Stomach (tissue), 19 donors: Measurements from ENCODE around the gene SSTR4. TPM values are rescaled to one million over a fixed set of nuclear protein-coding genes. Genes with fewer than 3 reads are reported as not detected.
"Not testable (repeated sequence)": the region's sequence is repeated elsewhere in the genome, so short reads cannot be mapped to it uniquely, and the experiment has no call there.

ENCODE experiments used
- DNase-seq, 2 donors: peaks; one replicate each; pipeline versions ENCODE4 v3.0.0 to v3.0.0-alpha.2; 2013 to 2019
- H3K27ac ChIP-seq, 5 donors: fragments of 200-600 bp in 4 of 5; sonication (generic) in 4 of 5; one replicate each; pipeline ENCODE4 v1.5.1; 2013 to 2019; ENCODE audit warnings: mild to moderate bottlenecking in 1 of 5, moderate library complexity in 1 of 5
- H3K27me3 ChIP-seq, 3 donors: fragments of 200-600 bp; sonication (generic); one replicate each; pipeline ENCODE4 v1.5.1; 2017 to 2019; ENCODE audit warnings: mixed run types in 1 of 3
- H3K36me3 ChIP-seq, 4 donors: fragments of 200-600 bp; sonication (generic); 1 replicate in 3 of 4; 2 replicates in 1 of 4; pipeline ENCODE4 v1.5.1; 2016 to 2019
- H3K4me1 ChIP-seq, 4 donors: fragments of 200-600 bp; sonication (generic); one replicate each; pipeline ENCODE4 v1.5.1; 2016 to 2019
- H3K4me3 ChIP-seq, 4 donors: fragments of 200-600 bp; sonication (generic) in 3 of 4; one replicate each; pipeline ENCODE4 v1.5.1; 2016 to 2019; ENCODE audit warnings: mild to moderate bottlenecking in 1 of 4
- H3K9me3 ChIP-seq, 4 donors: fragments of 200-600 bp; sonication (generic); one replicate each; pipeline ENCODE4 v1.5.1; 2016 to 2019
- EP300 ChIP-seq: sonication (generic); formaldehyde crosslinking; IDR thresholded peaks from one replicate; pipeline ENCODE4 v1.6.1; 2017; ENCODE audit warnings: antibody characterized with exemption
- POLR2A ChIP-seq, 4 donors: fragments of 450-650 bp; IDR thresholded peaks; one replicate each; pipeline ENCODE4 v1.6.1; 2016; ENCODE audit warnings: antibody characterized with exemption in 4 of 4, control low read depth in 2 of 4, mild to moderate bottlenecking in 1 of 4, moderate library complexity in 1 of 4
- POLR2AphosphoS5 ChIP-seq, 3 donors: sonication (generic); formaldehyde crosslinking; IDR thresholded peaks; one replicate each; pipeline ENCODE4 v1.6.1; 2016; ENCODE audit warnings: antibody characterized with exemption in 3 of 3
- whole genome bisulfite sequencing, 5 donors: extraction: QIAGEN DNeasy Blood & Tissue Kit in 3 of 5; methylation state at CpG; one replicate each; pipeline versions ENCODE4 v1.1.5 to v1.1.7; 2013 to 2018; 5-methylcytosine and 5-hydroxymethylcytosine counted together
- intact Hi-C: fragments of 100-400 bp; cut with DNase I; formaldehyde crosslinking; loops from one replicate; pipeline ENCODE4 v1.15.1; 2023; ENCODE audit warnings: low total_unique reads
- long read RNA-seq, 10 donors: transcript quantifications; one replicate each; lab custom pipeline, GENCODE V29; 2026
- polyA plus RNA-seq, 3 donors: library from polyadenylated mRNA; stranded (reverse); fragments of 200-250 nt; gene quantifications; one replicate each; pipeline ENCODE4 v1.2.3, GENCODE V29; 2013
- total RNA-seq, 5 donors: library from RNA; depleted of rRNA; stranded (reverse); fragments of >200 nt; gene quantifications; one replicate each; pipeline versions ENCODE4 v1.1.0 to v1.2.3, GENCODE V29; 2014 to 2016
- TF ChIP-seq, protein P1 (sequence below), 7 experiments: fragments of 450-650 bp in 4 of 7; fragments of 200-600 bp in 3 of 7; sonication (generic) in 3 of 7; IDR thresholded peaks; one replicate each; pipeline ENCODE4 v1.5.1; 2016 to 2019; ENCODE audit warnings: antibody characterized with exemption in 7 of 7, control low read depth in 2 of 7, mild to moderate bottlenecking in 1 of 7
- donor health status: healthy with polysubstance abuse.
- donor health status: Bipolar disorder and iron deficiency.
- donor health status: healthy.

The SSTR4 gene, protein sequence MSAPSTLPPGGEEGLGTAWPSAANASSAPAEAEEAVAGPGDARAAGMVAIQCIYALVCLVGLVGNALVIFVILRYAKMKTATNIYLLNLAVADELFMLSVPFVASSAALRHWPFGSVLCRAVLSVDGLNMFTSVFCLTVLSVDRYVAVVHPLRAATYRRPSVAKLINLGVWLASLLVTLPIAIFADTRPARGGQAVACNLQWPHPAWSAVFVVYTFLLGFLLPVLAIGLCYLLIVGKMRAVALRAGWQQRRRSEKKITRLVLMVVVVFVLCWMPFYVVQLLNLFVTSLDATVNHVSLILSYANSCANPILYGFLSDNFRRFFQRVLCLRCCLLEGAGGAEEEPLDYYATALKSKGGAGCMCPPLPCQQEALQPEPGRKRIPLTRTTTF
- not detected for total RNA-seq
- not detected for polyA plus RNA-seq
- long read RNA-seq, donor 1, result 0 reads
- long read RNA-seq, donor 2, result 0 reads
- long read RNA-seq, donor 3, result 0 reads
- long read RNA-seq, donor 4, result 0 reads
- long read RNA-seq, donor 5, result 0 reads
- long read RNA-seq, donor 6, result 0 reads
- long read RNA-seq, donor 7, result 0 reads
- long read RNA-seq, donor 8, result 0 reads
- long read RNA-seq, donor 9, result 0 reads
- long read RNA-seq, donor 10, result 0 reads

DNA sequence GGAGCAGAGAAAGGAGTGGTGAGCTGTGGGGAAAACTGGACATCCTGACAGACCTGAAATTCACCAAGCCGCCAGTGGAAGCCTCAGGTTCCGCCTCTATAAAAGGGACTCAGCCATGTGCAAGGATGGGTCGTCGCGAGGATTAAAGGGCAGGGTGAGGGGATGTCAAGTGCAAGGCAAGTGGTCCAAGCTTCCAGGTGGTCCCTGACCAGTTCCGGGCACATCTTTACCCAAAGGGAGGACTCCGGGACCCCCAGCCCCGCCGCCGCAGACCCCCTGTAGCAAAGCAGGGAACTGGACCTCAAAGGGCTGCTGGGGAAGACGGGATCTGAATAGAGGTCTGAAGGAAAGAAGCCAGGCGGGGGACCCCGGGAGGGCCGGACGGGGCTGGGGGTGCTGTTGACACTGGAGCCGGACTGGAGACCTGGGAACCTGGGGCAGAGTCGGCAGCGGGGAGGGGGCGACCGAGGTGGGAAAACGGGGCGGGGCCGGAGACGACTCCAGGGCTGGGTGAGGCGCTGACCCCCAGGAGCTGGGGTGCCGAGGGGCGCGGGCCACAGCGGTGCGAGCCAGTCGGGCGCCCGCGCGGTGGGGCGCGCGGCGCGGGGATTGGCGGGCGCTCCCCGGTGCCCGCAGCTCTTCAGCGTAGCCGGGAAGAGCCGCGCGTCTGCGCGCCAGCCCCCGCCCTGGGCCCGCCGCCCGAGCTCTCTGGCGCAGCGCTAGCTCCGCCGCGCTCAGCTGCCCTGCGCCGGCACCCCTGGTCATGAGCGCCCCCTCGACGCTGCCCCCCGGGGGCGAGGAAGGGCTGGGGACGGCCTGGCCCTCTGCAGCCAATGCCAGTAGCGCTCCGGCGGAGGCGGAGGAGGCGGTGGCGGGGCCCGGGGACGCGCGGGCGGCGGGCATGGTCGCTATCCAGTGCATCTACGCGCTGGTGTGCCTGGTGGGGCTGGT, at the start of gene SSTR4:
Gene SSTR4, plus strand, starts transcription at position 592 of the 951 bp plus-strand sequence. Its CDS starts 172 bp downstream, at position 764.
- Histone ChIP-seq H3K9me3 (no peaks in the 10 kb centered on the region), H3K36me3 (no peaks in the 10 kb centered on the region), H3K4me3 (peak within 1 kb of the TSS; percentile 15 to 42 (median 25)), H3K4me1 (peaks cover 5 to 8% (median 8%) of the 10 kb centered on the region in 4 donors), H3K27me3 (peaks cover 0 to 41% (median 15%) of the 10 kb centered on the region in 3 donors), H3K27ac (no peak within 1 kb of the TSS)
- TF ChIP-seq EP300 (no peak), POLR2AphosphoS5 (IDR thresholded peaks at IDR 0.05) (no peak)
- intact Hi-C loops, result loop anchor here (10.0 kb wide), 1 partner anchor 340 kb away; no protein-coding TSS in a partner anchor
- 20 to 46% (median 27%) methylated on average over 29 to 83 of the region's 83 CpGs for WGBS, 5 donors
- DNase-seq, result peak in 1 of 2 donors; percentile 59

DNA sequence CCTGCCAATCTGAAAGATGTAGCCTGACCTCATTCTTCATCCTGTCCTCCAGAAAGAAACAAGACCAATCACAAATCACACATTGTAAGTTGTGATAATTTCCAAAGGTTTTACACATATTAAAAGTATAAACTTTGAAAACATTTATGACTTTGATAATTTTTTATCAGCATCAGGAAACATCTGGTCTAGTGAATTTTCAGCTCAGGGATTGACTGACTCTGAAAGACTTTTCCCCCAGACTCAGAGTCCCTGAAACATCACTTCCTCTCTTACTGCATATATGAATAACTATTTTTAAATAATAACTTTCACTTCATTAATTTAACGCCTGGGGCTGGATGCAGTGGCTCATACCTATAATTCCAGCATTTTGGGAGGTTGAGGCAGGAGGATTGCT, 48.5 kb upstream of the SSTR4 start:
- WGBS, 5 donors, result 10 to 78% (median 57%) methylated on average over 1 of the region's 1 CpG
- no peak for DNase-seq
- no peaks in the 10 kb centered on the region for H3K36me3 ChIP-seq
- peaks cover 0 to 5% (median 0%) of the 10 kb centered on the region in 4 donors for H3K9me3 ChIP-seq
- no peaks in the 10 kb centered on the region for H3K27me3 ChIP-seq
- H3K27ac ChIP-seq, result no peak overlapping the region
- TF ChIP-seq, protein P1, sequence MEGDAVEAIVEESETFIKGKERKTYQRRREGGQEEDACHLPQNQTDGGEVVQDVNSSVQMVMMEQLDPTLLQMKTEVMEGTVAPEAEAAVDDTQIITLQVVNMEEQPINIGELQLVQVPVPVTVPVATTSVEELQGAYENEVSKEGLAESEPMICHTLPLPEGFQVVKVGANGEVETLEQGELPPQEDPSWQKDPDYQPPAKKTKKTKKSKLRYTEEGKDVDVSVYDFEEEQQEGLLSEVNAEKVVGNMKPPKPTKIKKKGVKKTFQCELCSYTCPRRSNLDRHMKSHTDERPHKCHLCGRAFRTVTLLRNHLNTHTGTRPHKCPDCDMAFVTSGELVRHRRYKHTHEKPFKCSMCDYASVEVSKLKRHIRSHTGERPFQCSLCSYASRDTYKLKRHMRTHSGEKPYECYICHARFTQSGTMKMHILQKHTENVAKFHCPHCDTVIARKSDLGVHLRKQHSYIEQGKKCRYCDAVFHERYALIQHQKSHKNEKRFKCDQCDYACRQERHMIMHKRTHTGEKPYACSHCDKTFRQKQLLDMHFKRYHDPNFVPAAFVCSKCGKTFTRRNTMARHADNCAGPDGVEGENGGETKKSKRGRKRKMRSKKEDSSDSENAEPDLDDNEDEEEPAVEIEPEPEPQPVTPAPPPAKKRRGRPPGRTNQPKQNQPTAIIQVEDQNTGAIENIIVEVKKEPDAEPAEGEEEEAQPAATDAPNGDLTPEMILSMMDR (IDR thresholded peaks at IDR 0.05), result no peak
- TF ChIP-seq POLR2A (IDR thresholded peaks at IDR 0.05) (no peak), POLR2AphosphoS5 (IDR thresholded peaks at IDR 0.05) (no peak), EP300 (no peak)
- intact Hi-C loops, result no loop called here
- no peaks in the 10 kb centered on the region for H3K4me1 ChIP-seq
- H3K4me3 ChIP-seq, result no peak overlapping the region

DNA sequence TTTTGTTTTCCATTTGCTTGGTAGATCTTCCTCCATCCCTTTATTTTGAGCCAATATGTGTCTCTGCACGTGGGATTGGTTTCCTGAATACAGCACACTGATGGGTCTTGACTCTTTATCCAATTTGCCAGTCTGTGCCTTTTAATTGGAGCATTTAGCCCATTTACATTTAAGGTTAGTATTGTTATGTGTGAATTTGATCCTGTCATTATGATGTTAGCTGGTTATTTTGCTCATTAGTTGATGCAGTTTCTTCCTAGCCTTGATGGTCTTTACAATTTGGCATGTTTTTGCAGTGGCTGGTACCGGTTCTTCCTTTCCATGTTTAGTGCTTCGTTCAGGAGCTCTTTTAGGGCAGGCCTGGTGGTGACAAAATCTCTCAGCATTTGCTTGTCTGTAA, 43.7 kb upstream of the SSTR4 start:
- H3K4me1 ChIP-seq, intact Hi-C loops, H3K27ac ChIP-seq, H3K27me3 ChIP-seq, H3K4me3 ChIP-seq, H3K36me3 ChIP-seq, DNase-seq: not testable (repeated sequence)
- H3K9me3 ChIP-seq, result peaks cover 0 to 14% (median 8%) of the 10 kb centered on the region in 4 donors
- 80 to 92% (median 83%) methylated on average over 3 of the region's 3 CpGs for WGBS, 5 donors

DNA sequence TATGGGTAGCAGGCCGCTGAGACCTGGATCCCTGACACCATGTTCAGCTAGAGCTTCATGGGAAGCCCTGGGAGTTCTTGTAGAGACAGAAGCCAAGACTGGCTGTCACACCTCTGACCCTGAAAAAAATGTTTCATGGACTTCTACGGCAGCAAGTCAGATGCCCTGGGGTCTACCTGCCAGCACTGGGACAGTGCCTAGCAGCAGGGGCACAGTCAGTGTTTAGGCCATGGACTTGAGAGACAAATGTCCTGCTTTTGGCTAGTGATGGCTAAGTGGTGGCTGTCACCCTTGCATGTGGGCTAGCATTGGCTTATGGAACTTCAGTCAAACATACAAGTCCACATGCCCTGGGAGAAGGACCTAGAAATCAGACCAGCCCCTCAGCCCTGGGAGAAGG, 41.3 kb upstream of the SSTR4 start:
- intact Hi-C loops, result no loop called here
- no peak for TF ChIP-seq POLR2AphosphoS5 (IDR thresholded peaks at IDR 0.05)
- TF ChIP-seq EP300, result no peak
- TF ChIP-seq, protein P1 (IDR thresholded peaks at IDR 0.05), result no peak
- TF ChIP-seq POLR2A (IDR thresholded peaks at IDR 0.05), result no peak
- Histone ChIP-seq H3K9me3 (peaks cover 0 to 14% (median 8%) of the 10 kb centered on the region in 4 donors), H3K27me3 (no peaks in the 10 kb centered on the region), H3K4me3 (no peak overlapping the region), H3K36me3 (no peaks in the 10 kb centered on the region), H3K27ac (no peak overlapping the region), H3K4me1 (no peaks in the 10 kb centered on the region)
- 80 to 98% (median 95%) methylated on average over 2 of the region's 2 CpGs for WGBS, 5 donors
- DNase-seq, result no peak

DNA sequence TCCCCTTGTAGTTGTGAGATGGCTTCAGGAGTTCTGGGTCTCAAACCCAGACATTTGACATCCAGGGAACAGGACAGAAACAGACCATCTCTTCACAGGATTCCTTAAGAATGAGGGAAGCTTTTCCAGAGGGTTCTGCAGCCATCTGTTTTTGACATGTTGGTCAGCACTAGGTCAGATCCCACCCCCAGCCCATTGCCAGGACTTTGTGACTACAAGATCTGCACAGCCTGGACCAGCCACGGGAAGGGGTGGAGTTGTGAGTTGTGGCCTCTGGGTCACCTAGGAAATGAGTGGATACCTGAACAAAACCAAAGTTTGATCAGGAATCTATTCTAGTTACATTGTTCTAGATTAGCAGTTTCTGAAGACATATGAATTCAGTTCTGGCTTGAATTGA, 39.2 kb upstream of the SSTR4 start:
- no peaks in the 10 kb centered on the region for H3K36me3 ChIP-seq
- H3K4me3 ChIP-seq, result no peak overlapping the region
- TF ChIP-seq, protein P1 (IDR thresholded peaks at IDR 0.05), result no peak
- intact Hi-C loops, result no loop called here
- H3K9me3 ChIP-seq, result peaks cover 0 to 14% (median 8%) of the 10 kb centered on the region in 4 donors
- H3K27ac ChIP-seq, result no peak overlapping the region
- 37 to 56% (median 53%) methylated on average over 1 of the region's 1 CpG for WGBS, 5 donors
- H3K4me1 ChIP-seq, result no peaks in the 10 kb centered on the region
- H3K27me3 ChIP-seq, result no peaks in the 10 kb centered on the region
- no peak for DNase-seq
